Spleen (tissue), 7 donors: ENCODE results near the gene PLBD2.

Experiments used
- CTCF ChIP-seq, 11 experiments: fragments of 200-600 bp in 7 of 11; fragments of 450-650 bp in 4 of 11; sonication (generic) in 4 of 11; IDR thresholded peaks in 8 of 11; conservative IDR thresholded peaks in 3 of 11; 1 replicate in 7 of 11; 2 replicates in 4 of 11; pipeline versions ENCODE4 v1.4.0 to v1.8.0; 2016 to 2021; ENCODE audit warnings: antibody characterized with exemption in 11 of 11, inconsistent platforms in 4 of 11, mild to moderate bottlenecking in 1 of 11
- POLR2AphosphoS5 ChIP-seq, 3 donors: sonication (generic); formaldehyde crosslinking; IDR thresholded peaks; one replicate each; pipeline ENCODE4 v1.5.1; 2017; ENCODE audit warnings: antibody characterized with exemption in 3 of 3
- donor health status: DM: no; HTN: no; CAD: no; lungs with moderate emphysema.
- donor health status: DM: no; HTN: no; CAD: no.
- donor health status: DM: no; HTN: no; CAD: no.

DNA sequence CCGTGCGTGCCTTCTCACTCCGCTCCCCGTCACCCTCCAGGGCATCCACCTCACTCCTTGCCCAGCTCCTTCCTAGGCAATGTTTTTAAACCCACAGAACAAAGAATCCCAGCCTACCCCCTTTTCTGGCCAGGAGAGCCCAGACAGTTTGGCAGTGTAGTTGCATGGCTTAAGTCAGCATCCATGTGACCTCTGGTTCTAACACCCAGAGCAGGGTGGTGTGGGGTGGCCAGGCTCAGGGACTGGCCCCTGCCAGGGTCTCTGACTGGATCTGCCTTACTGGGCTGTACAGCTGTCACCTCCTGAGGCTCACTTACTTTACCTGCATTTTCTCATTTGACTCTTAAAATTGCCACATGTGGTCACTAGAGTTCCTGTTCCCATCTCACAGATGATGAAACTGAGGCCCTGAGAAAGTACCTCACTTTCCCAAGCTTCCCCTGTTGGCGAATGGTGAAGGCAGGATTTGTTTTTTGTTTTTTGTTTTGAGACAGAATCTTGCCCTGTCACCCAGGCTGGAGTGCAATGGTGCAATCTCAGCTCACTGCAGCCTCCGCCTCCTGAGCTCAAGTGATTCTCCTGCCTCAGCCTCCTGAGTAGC is 27.0 kb downstream of the PLBD2 start:
- TF ChIP-seq CTCF (IDR thresholded peaks at IDR 0.05 in 8 of 11, conservative IDR thresholded peaks at IDR 0.05 in 3 of 11): no peak
- no peak for TF ChIP-seq POLR2AphosphoS5 (IDR thresholded peaks at IDR 0.05)
